Activated effector memory CD4-positive, alpha-beta T cell treated with Interleukin-2 at 50 U/mL for 16 hours (primary cell): Measurements from ENCODE around the gene ACAD8.

Source experiments
- DNase-seq: peaks from one replicate; pipeline ENCODE4 v3.0.0-alpha.2; 2020

The ACAD8 gene

GRCh38 chr11:134253188-134253993 is at the start of gene ACAD8, which contains the start of gene THYN1:
TSS of gene ACAD8 (plus strand) at chr11:134253568. CDS start at chr11:134253601, 33 bp downstream.
TSS of gene THYN1 (minus strand) at chr11:134253352. CDS start at chr11:134252882, 470 bp downstream.
- DNase-seq, result peak; percentile 93

GRCh38 chr11:134205729-134206128 is 47.6 kb upstream of the ACAD8 start:
- DNase-seq, result no peak

- no peak for DNase-seq
Measured at GRCh38 chr11:134206185-134206584, 47.2 kb upstream of the ACAD8 start.

- DNase-seq, result peak; percentile 48
Measured at GRCh38 chr11:134207538-134208239, 45.7 kb upstream of the ACAD8 start.

- no peak for DNase-seq
Measured at GRCh38 chr11:134215836-134216235, 37.5 kb upstream of the ACAD8 start.

- DNase-seq, result no peak
Measured at GRCh38 chr11:134216816-134217215, 36.6 kb upstream of the ACAD8 start.

GRCh38 chr11:134223121-134223520 is 30.2 kb upstream of the ACAD8 start:
- no peak for DNase-seq

- DNase-seq, result peak; percentile 94
Measured at GRCh38 chr11:134223836-134224709, 29.3 kb upstream of the ACAD8 start, which contains the start of the genes NCAPD3 and VPS26B. TSS of gene NCAPD3 (minus strand) at chr11:134223967. CDS start at chr11:134223926, 41 bp downstream. TSS of gene VPS26B (plus strand) at chr11:134224671. CDS start at chr11:134225123, 452 bp downstream.

- DNase-seq, result peak; percentile 47
Measured at GRCh38 chr11:134224710-134225664, 28.4 kb upstream of the ACAD8 start.

GRCh38 chr11:134226806-134227325 is 26.5 kb upstream of the ACAD8 start:
- no peak for DNase-seq

- DNase-seq, result no peak
Measured at GRCh38 chr11:134228625-134229024, 24.7 kb upstream of the ACAD8 start.

- no peak for DNase-seq
Measured at GRCh38 chr11:134229126-134229790, 24.1 kb upstream of the ACAD8 start.

GRCh38 chr11:134230339-134230738 is 23.0 kb upstream of the ACAD8 start:
- no peak for DNase-seq

GRCh38 chr11:134231958-134232659 is 21.3 kb upstream of the ACAD8 start:
- no peak for DNase-seq

- DNase-seq, result no peak
Measured at GRCh38 chr11:134233729-134234179, 19.6 kb upstream of the ACAD8 start.

GRCh38 chr11:134235399-134235798 is 18.0 kb upstream of the ACAD8 start:
- DNase-seq, result no peak

- DNase-seq, result no peak
Measured at GRCh38 chr11:134236834-134237556, 16.4 kb upstream of the ACAD8 start.

GRCh38 chr11:134237557-134237922 is 15.8 kb upstream of the ACAD8 start:
- DNase-seq, result no peak

- DNase-seq, result no peak
Measured at GRCh38 chr11:134238956-134239355, 14.4 kb upstream of the ACAD8 start.
